Ovary (tissue), 9 donors: ENCODE measurements around the gene CDH16. TPM values are rescaled to one million over a fixed set of nuclear protein-coding genes. Genes with fewer than 3 reads are reported as not detected.
"Not testable (repeated sequence)": the region's sequence is repeated elsewhere in the genome, so short reads cannot be mapped to it uniquely, and the experiment has no call there.

Source experiments
- DNase-seq, 5 donors: peaks; one replicate each; pipeline ENCODE4 v3.0.0-alpha.2; 2019 to 2020
- H3K27ac ChIP-seq, 2 donors: fragments of 200-600 bp; one replicate each; pipeline versions ENCODE4 v1.5.1 to v1.8.0; 2019 to 2022
- H3K27me3 ChIP-seq: fragments of 200-600 bp; one replicate; pipeline ENCODE4 v1.8.0; 2022
- H3K36me3 ChIP-seq: fragments of 200-600 bp; sonication (generic); one replicate; pipeline ENCODE4 v1.5.1; 2019
- H3K4me1 ChIP-seq: one replicate; pipeline ENCODE4 v1.8.1; 2013; ENCODE audit warnings: mild to moderate bottlenecking, moderate library complexity; ENCODE audit not compliant: insufficient read depth
- H3K4me3 ChIP-seq: fragments of 200-600 bp; sonication (generic); one replicate; pipeline ENCODE4 v1.5.1; 2017
- H3K9me3 ChIP-seq, 2 donors: fragments of 200-600 bp in 1 of 2; sonication (generic) in 1 of 2; one replicate each; pipeline versions ENCODE4 v1.5.1 to v1.8.1; 2013 to 2019; ENCODE audit warnings: mild to moderate bottlenecking in 1 of 2, moderate library complexity in 1 of 2
- EP300 ChIP-seq: sonication (generic); formaldehyde crosslinking; IDR thresholded peaks from one replicate; pipeline ENCODE4 v1.6.1; 2017; ENCODE audit warnings: antibody characterized with exemption
- POLR2A ChIP-seq: fragments of 450-650 bp; IDR thresholded peaks from one replicate; pipeline ENCODE4 v1.6.1; 2017; ENCODE audit warnings: antibody characterized with exemption, mild to moderate bottlenecking, moderate library complexity
- WGBS, 3 donors: extraction: QIAGEN DNeasy Blood & Tissue Kit in 1 of 3; methylation state at CpG; one replicate each; pipeline versions ENCODE4 v1.1.5 to v1.1.7; 2013 to 2017; 5-methylcytosine and 5-hydroxymethylcytosine counted together
- intact Hi-C, 4 donors: fragments of 100-400 bp; cut with DNase I; formaldehyde crosslinking; loops; one replicate each; pipeline versions ENCODE4 v1.11.0 to v1.15.1; 2022 to 2023
- polyA plus RNA-seq, 2 donors: library from polyadenylated mRNA; stranded (reverse); fragments of 200-250 nt in 1 of 2; fragments of 350-450 nt in 1 of 2; fragmentation: Illumina TruSeq in 1 of 2; extraction: RNeasy Lipid Tissue Mini Kit (QIAGEN cat#74804) in 1 of 2; gene quantifications; one replicate each; pipeline ENCODE4 v1.2.3, GENCODE V29; 2013 to 2014
- total RNA-seq, 7 donors: library from RNA; depleted of rRNA in 2 of 7; stranded (reverse); fragments of >200 nt in 2 of 7; fragmentation: NEBNext Ultra II Directional in 3 of 7; extraction: Animal tissue kit (Norgen Biotek cat#: 25700) in 3 of 7; gene quantifications; one replicate each; pipeline versions ENCODE4 v1.1.0 to v1.2.4, GENCODE V29; 2016 to 2023
- TF ChIP-seq, protein P1 (sequence below), 3 donors: fragments of 450-650 bp in 2 of 3; fragments of 200-600 bp in 1 of 3; IDR thresholded peaks; one replicate each; pipeline versions ENCODE4 v1.5.1 to v1.8.0; 2016 to 2022; ENCODE audit warnings: antibody characterized with exemption in 3 of 3, mild to moderate bottlenecking in 1 of 3
- donor health status: DM: no; HTN: no; CAD: no; lungs with moderate emphysema.
- donor health status: DM: no; HTN: no; CAD: no.
- donor health status: Bipolar disorder and iron deficiency.
- donor health status: DM: yes; HTN: yes; CAD: no.
- donor health status: DM: no; HTN: no; CAD: no.
- donor health status: DM: yes; HTN: yes; CAD: no.

The CDH16 gene
- total and polyA plus RNA-seq, 9 donors, result 0.12 to 19.2 (median 0.57) TPM; not detected in 4

DNA sequence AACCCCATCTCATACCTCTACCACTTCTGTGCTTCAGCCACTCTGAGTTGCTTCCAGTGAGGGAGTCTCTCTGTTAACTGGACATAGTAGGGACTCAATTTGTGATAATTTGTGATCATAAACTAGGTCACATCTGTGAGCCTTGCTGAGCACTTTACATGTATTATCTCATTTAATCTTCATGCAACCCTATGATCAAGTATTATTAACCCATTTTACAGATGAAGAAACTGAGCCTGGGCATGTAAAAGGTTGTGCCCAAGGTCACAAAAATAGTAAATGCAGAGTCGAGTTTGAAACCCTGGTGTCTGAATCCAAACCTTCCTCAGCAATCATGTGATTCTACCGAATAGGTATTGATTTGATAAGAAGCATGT, 19.8 kb downstream of the CDH16 start:
- 39 to 62% (median 45%) methylated on average over 2 of the region's 2 CpGs for WGBS, 3 donors
- no peaks in the 10 kb centered on the region for H3K36me3 ChIP-seq
- no peak for DNase-seq
- H3K4me1 ChIP-seq, result peaks cover 36% of the 10 kb centered on the region
- TF ChIP-seq POLR2A (no peak), EP300 (no peak)
- TF ChIP-seq, protein P1, sequence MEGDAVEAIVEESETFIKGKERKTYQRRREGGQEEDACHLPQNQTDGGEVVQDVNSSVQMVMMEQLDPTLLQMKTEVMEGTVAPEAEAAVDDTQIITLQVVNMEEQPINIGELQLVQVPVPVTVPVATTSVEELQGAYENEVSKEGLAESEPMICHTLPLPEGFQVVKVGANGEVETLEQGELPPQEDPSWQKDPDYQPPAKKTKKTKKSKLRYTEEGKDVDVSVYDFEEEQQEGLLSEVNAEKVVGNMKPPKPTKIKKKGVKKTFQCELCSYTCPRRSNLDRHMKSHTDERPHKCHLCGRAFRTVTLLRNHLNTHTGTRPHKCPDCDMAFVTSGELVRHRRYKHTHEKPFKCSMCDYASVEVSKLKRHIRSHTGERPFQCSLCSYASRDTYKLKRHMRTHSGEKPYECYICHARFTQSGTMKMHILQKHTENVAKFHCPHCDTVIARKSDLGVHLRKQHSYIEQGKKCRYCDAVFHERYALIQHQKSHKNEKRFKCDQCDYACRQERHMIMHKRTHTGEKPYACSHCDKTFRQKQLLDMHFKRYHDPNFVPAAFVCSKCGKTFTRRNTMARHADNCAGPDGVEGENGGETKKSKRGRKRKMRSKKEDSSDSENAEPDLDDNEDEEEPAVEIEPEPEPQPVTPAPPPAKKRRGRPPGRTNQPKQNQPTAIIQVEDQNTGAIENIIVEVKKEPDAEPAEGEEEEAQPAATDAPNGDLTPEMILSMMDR (IDR thresholded peaks at IDR 0.05), result no peak
- no peaks in the 10 kb centered on the region for H3K27me3 ChIP-seq
- H3K9me3 ChIP-seq, result no peaks in the 10 kb centered on the region
- H3K4me3 ChIP-seq, result no peak overlapping the region
- H3K27ac ChIP-seq, result peak overlapping the region; percentile 68 to 81
- intact Hi-C loops, result loop anchor here in 3 of 4 donors (5.0 to 10.0 kb wide), 2 partner anchors 33 to 256 kb away; partner anchors contain the start of genes CIAO2B (in 2 of the 3), B3GNT9 (in 1 of the 3), FBXL8 (in 1 of the 3) and TRADD (in 1 of the 3)

DNA sequence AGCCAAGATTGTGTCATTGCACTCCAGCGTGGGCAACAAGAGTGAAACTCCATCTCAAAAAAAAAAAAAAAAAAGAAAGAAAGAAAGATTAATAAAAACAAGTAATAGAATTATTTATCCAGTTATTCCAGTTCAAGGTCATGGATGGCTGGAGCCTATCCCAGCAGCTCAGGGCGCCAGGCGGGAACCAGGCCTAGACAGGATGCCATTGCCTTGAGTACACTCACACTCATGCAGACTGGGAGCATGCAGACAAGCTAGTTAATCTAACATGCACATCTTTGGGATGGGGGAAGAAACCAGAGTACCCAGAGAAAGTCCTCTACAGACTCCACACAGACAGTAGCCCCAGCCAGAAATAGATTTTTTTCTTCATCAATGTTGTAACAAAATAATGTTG, 20.5 kb downstream of the CDH16 start:
- intact Hi-C loops, result loop anchor here in 3 of 4 donors (5.0 to 10.0 kb wide), 2 partner anchors 34 to 257 kb away; partner anchors contain the start of genes CIAO2B (in 2 of the 3), B3GNT9 (in 1 of the 3), FBXL8 (in 1 of the 3) and TRADD (in 1 of the 3)
- no peak overlapping the region for H3K4me3 ChIP-seq
- TF ChIP-seq, protein P1 (IDR thresholded peaks at IDR 0.05), result no peak
- no peaks in the 10 kb centered on the region for H3K27me3 ChIP-seq
- peaks cover 32% of the 10 kb centered on the region for H3K4me1 ChIP-seq
- peak overlapping the region in 1 of 2 donors; percentile 45 for H3K27ac ChIP-seq
- 1 to 22% (median 3%) methylated on average over 3 of the region's 3 CpGs for WGBS, 3 donors
- DNase-seq, result peak; percentile 76 to 85 (median 79)
- no peaks in the 10 kb centered on the region for H3K36me3 ChIP-seq
- H3K9me3 ChIP-seq, result no peaks in the 10 kb centered on the region

GRCh38 chr16:66896682-66897081, 22.0 kb downstream of the CDH16 start:
- DNase-seq, H3K27me3 ChIP-seq, H3K9me3 ChIP-seq, H3K27ac ChIP-seq, H3K4me3 ChIP-seq, H3K36me3 ChIP-seq: not testable (repeated sequence)
- intact Hi-C loops, result loop anchor here in 3 of 4 donors (5.0 to 10.0 kb wide), 2 partner anchors 36 to 258 kb away; partner anchors contain the start of genes CIAO2B (in 2 of the 3), B3GNT9 (in 1 of the 3), FBXL8 (in 1 of the 3) and TRADD (in 1 of the 3)
- WGBS, 3 donors, result 69 to 76% (median 75%) methylated on average over 5 of the region's 5 CpGs
- H3K4me1 ChIP-seq, result peaks cover 32% of the 10 kb centered on the region

GRCh38 chr16:66895999-66896398, 22.7 kb downstream of the CDH16 start:
- DNase-seq, result no peak
- Histone ChIP-seq H3K4me3 (no peak overlapping the region), H3K4me1 (peaks cover 26% of the 10 kb centered on the region), H3K9me3 (no peaks in the 10 kb centered on the region), H3K36me3 (no peaks in the 10 kb centered on the region), H3K27me3 (no peaks in the 10 kb centered on the region), H3K27ac (no peak overlapping the region)
- WGBS, 3 donors, result 89 to 96% (median 93%) methylated on average over 3 of the region's 3 CpGs
- intact Hi-C loops, result loop anchor here (2.0 to 10.0 kb wide), 3 partner anchors 33 to 259 kb away; partner anchors contain the start of genes CIAO2B (in 2 of the 4), B3GNT9 (in 1 of the 4), FBXL8 (in 1 of the 4) and TRADD (in 1 of the 4)
- TF ChIP-seq EP300, result no peak
- no peak for TF ChIP-seq POLR2A
- TF ChIP-seq, protein P1 (IDR thresholded peaks at IDR 0.05), result no peak

DNA sequence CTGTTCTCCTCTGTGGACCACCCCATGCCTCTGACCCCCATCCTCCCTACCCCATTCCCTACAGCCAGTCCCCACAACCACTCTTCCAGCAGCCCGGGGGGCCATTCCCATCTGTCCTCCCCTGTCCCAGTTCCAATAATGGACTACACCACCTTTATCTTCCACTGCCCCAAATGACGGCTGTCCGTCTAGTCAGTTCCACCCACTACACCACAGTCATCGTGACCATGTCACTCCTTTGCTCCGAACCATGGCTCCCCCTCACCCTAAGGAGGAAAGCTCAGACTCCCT, 23.1 kb downstream of the CDH16 start:
- DNase-seq, result no peak
- TF ChIP-seq POLR2A (no peak), EP300 (no peak)
- TF ChIP-seq, protein P1 (IDR thresholded peaks at IDR 0.05), result no peak
- Histone ChIP-seq H3K36me3 (no peaks in the 10 kb centered on the region), H3K4me1 (peaks cover 23% of the 10 kb centered on the region), H3K9me3 (no peaks in the 10 kb centered on the region), H3K27ac (no peak overlapping the region), H3K4me3 (no peak overlapping the region), H3K27me3 (no peaks in the 10 kb centered on the region)
- intact Hi-C loops, result loop anchor here (2.0 to 10.0 kb wide), 3 partner anchors 33 to 259 kb away; partner anchors contain the start of genes CIAO2B (in 2 of the 4), B3GNT9 (in 1 of the 4), FBXL8 (in 1 of the 4) and TRADD (in 1 of the 4)
- WGBS, 3 donors, result 78 to 86% (median 83%) methylated on average over 5 of the region's 5 CpGs
